Esophagus squamous epithelium (tissue), 4 donors: ENCODE measurements around the gene GOLGB1.

Source experiments
- POLR2A ChIP-seq, 4 donors: fragments of 450-650 bp; IDR thresholded peaks; one replicate each; pipeline ENCODE4 v1.6.1; 2017; ENCODE audit warnings: antibody characterized with exemption in 4 of 4, mild to moderate bottlenecking in 4 of 4, moderate library complexity in 3 of 4
- TF ChIP-seq, protein P1 (sequence below), 6 experiments: fragments of 450-650 bp in 4 of 6; fragments of 200-600 bp in 2 of 6; sonication (generic) in 2 of 6; IDR thresholded peaks; one replicate each; pipeline ENCODE4 v1.5.1; 2016 to 2019; ENCODE audit warnings: antibody characterized with exemption in 6 of 6, mild to moderate bottlenecking in 4 of 6, moderate library complexity in 4 of 6

DNA sequence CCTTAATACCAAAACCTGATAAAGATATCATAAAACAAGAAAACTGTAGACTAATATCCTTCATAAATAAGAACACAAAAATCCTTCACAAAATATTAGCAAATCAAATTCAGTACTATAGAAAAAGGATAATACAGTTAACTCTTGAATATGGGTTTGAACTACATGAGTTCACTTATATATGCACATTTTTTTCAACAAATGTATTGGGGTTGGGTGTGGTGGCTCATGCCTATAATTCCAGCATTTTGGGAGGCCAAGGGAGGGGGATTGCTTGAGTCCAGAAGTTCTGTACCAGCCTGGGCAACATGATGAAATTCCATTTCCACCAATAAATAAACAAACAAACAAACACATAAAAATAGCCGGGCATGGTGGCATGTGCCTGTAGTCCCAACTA, 39.2 kb downstream of the GOLGB1 start:
- no peak for TF ChIP-seq POLR2A (IDR thresholded peaks at IDR 0.05)
- TF ChIP-seq, protein P1, sequence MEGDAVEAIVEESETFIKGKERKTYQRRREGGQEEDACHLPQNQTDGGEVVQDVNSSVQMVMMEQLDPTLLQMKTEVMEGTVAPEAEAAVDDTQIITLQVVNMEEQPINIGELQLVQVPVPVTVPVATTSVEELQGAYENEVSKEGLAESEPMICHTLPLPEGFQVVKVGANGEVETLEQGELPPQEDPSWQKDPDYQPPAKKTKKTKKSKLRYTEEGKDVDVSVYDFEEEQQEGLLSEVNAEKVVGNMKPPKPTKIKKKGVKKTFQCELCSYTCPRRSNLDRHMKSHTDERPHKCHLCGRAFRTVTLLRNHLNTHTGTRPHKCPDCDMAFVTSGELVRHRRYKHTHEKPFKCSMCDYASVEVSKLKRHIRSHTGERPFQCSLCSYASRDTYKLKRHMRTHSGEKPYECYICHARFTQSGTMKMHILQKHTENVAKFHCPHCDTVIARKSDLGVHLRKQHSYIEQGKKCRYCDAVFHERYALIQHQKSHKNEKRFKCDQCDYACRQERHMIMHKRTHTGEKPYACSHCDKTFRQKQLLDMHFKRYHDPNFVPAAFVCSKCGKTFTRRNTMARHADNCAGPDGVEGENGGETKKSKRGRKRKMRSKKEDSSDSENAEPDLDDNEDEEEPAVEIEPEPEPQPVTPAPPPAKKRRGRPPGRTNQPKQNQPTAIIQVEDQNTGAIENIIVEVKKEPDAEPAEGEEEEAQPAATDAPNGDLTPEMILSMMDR (IDR thresholded peaks at IDR 0.05), result no peak
